Neural cell (in vitro differentiated cells): ENCODE measurements around the gene EXD3. TPM values are rescaled to one million over a fixed set of nuclear protein-coding genes. Genes with fewer than 3 reads are reported as not detected.

Experiments used
- H2AFZ ChIP-seq: fragments of 200-600, 300-800 bp; sonication (generic), shearing (Covaris generic); 2 replicates; pipeline ENCODE4 v1.6.0; 2014; ENCODE audit warnings: low read depth, mild to moderate bottlenecking, antibody characterized with exemption, low read length, moderate library complexity
- H3F3A ChIP-seq: fragments of 200-600 bp; shearing (Covaris generic); 2 replicates; pipeline ENCODE4 v1.6.1; 2016; ENCODE audit warnings: mild to moderate bottlenecking, moderate library complexity, mixed read lengths, antibody characterized with exemption, low read length; ENCODE audit not compliant: insufficient read depth, poor library complexity, severe bottlenecking
- H3K27ac ChIP-seq: fragments of 200-600, 300-800 bp; sonication (generic), shearing (Covaris generic); 2 replicates; pipeline ENCODE4 v1.5.1; 2014; ENCODE audit warnings: mild to moderate bottlenecking, low read length, moderate library complexity
- H3K27me3 ChIP-seq: fragments of 300-800, 200-600 bp; sonication (generic), shearing (Covaris generic); 2 replicates; pipeline ENCODE4 v1.6.0; 2014; ENCODE audit warnings: mild to moderate bottlenecking, low read depth, low read length, moderate library complexity; ENCODE audit not compliant: insufficient read depth
- H3K36me3 ChIP-seq: fragments of 300-800, 200-600 bp; sonication (generic), shearing (Covaris generic); 2 replicates; pipeline ENCODE4 v1.5.1; 2014; ENCODE audit warnings: mild to moderate bottlenecking, antibody characterized with exemption, low read length, moderate library complexity; ENCODE audit not compliant: insufficient read depth
- H3K4me2 ChIP-seq: fragments of 300-800, 200-600 bp; sonication (generic), shearing (Covaris generic); 2 replicates; pipeline ENCODE4 v1.6.0; 2014; ENCODE audit warnings: mild to moderate bottlenecking, low read length
- H3K4me3 ChIP-seq: fragments of 300-800, 200-600 bp; sonication (generic), shearing (Covaris generic); 2 replicates; pipeline ENCODE4 v1.5.1; 2014; ENCODE audit warnings: mild to moderate bottlenecking, low read length, moderate library complexity
- H3K79me2 ChIP-seq: fragments of 200-600 bp; shearing (Covaris generic); replicated peaks from 2 replicates; pipeline ENCODE4 v1.6.0; 2014; ENCODE audit warnings: mild to moderate bottlenecking, low read length, moderate library complexity; ENCODE audit not compliant: insufficient read depth
- H3K9ac ChIP-seq: fragments of 300-800, 200-600 bp; sonication (generic), shearing (Covaris generic); 2 replicates; pipeline ENCODE4 v1.6.1; 2016; ENCODE audit warnings: mild to moderate bottlenecking, low read length, mixed read lengths
- H3K9me2 ChIP-seq: fragments of 200-600 bp; shearing (Covaris generic); 2 replicates; pipeline ENCODE4 v1.6.1; 2016; ENCODE audit warnings: mild to moderate bottlenecking, low read length, mixed read lengths; ENCODE audit not compliant: insufficient read depth
- H3K9me3 ChIP-seq: fragments of 200-600, 300-800 bp; sonication (generic), shearing (Covaris generic); 2 replicates; pipeline ENCODE4 v1.6.1; 2016; ENCODE audit warnings: mild to moderate bottlenecking, mixed run types, low read length, moderate library complexity, mixed read lengths
- H4K20me1 ChIP-seq: fragments of 200-600 bp; shearing (Covaris generic); 2 replicates; pipeline ENCODE4 v1.6.1; 2016; ENCODE audit warnings: mild to moderate bottlenecking, mixed run types; ENCODE audit not compliant: insufficient read depth
- CTCF ChIP-seq: fragments of 450-650 bp; IDR thresholded peaks from 2 replicates; pipeline ENCODE4 v1.5.1; 2014; ENCODE audit warnings: antibody characterized with exemption, mild to moderate bottlenecking, moderate library complexity; ENCODE audit not compliant: poor library complexity, severe bottlenecking
- EP300 ChIP-seq: fragments of 450-650 bp; conservative IDR thresholded peaks from 2 replicates; pipeline ENCODE4 v1.6.1; 2014; ENCODE audit warnings: antibody characterized with exemption, mild to moderate bottlenecking, moderate library complexity; ENCODE audit not compliant: poor library complexity, severe bottlenecking
- EZH2 ChIP-seq: fragments of 200-600, 300-800 bp; shearing (Covaris generic), sonication (generic); IDR thresholded peaks from 2 replicates; pipeline ENCODE4 v1.6.1; 2014; ENCODE audit warnings: antibody characterized with exemption, low read length, borderline replicate concordance, mild to moderate bottlenecking; ENCODE audit not compliant: insufficient read depth, poor library complexity, severe bottlenecking
- MXI1 ChIP-seq: fragments of 450-650 bp; conservative IDR thresholded peaks from 2 replicates; pipeline ENCODE4 v1.6.1; 2014; ENCODE audit warnings: antibody characterized with exemption, mild to moderate bottlenecking; ENCODE audit not compliant: poor library complexity, severe bottlenecking
- POLR2AphosphoS5 ChIP-seq: IDR thresholded peaks from 2 replicates; pipeline ENCODE4 v1.6.1; 2012
- RAD21 ChIP-seq: fragments of 450-650 bp; conservative IDR thresholded peaks from 2 replicates; pipeline ENCODE4 v1.6.1; 2014; ENCODE audit warnings: antibody characterized with exemption, mild to moderate bottlenecking, moderate library complexity
- REST ChIP-seq: IDR thresholded peaks from 2 replicates; pipeline ENCODE4 v1.6.1; 2012; ENCODE audit warnings: borderline replicate concordance
- SMC3 ChIP-seq: fragments of 450-650 bp; conservative IDR thresholded peaks from 2 replicates; pipeline ENCODE4 v1.6.1; 2014; ENCODE audit warnings: antibody characterized with exemption, mild to moderate bottlenecking, moderate library complexity; ENCODE audit not compliant: poor library complexity
- TAF1 ChIP-seq: IDR thresholded peaks from 2 replicates; pipeline ENCODE4 v1.6.1; 2012; ENCODE audit warnings: low read depth
- polyA plus RNA-seq: library from polyadenylated mRNA; depleted of rRNA; stranded (reverse); fragments of >200 nt; gene quantifications from 2 replicates; pipeline ENCODE4 v1.2.3, GENCODE V29; 2014

EXD3 gene
- polyA plus RNA-seq, 1 donor from 2014 or later: 32.9 TPM

- H3K9ac ChIP-seq: no peak overlapping the region
- H3K79me2 ChIP-seq: no peaks in the 10 kb centered on the region
- no peaks in the 10 kb centered on the region for H3F3A ChIP-seq
- no peaks in the 10 kb centered on the region for H4K20me1 ChIP-seq
- H3K27me3 ChIP-seq: no peaks in the 10 kb centered on the region
- H3K9me2 ChIP-seq: no peaks in the 10 kb centered on the region
- TF ChIP-seq REST (no peak), SMC3 (no peak), CTCF (no peak), EP300 (no peak), RAD21 (no peak), TAF1 (no peak), MXI1 (no peak), EZH2 (no peak), POLR2AphosphoS5 (no peak)
- peaks cover 7% of the 10 kb centered on the region for H3K36me3 ChIP-seq
- H3K27ac ChIP-seq: no peak overlapping the region
- H3K9me3 ChIP-seq: no peaks in the 10 kb centered on the region
- H3K4me2 ChIP-seq: no peak overlapping the region
- no peak overlapping the region for H3K4me3 ChIP-seq
- no peak overlapping the region for H2AFZ ChIP-seq
These were observed 147.8 kb downstream of the EXD3 start for GRCh38 chr9:137275203-137275587.

- no peak overlapping the region for H3K4me2 ChIP-seq
- H3K27ac ChIP-seq: no peak overlapping the region
- no peaks in the 10 kb centered on the region for H3K27me3 ChIP-seq
- H3K79me2 ChIP-seq: no peaks in the 10 kb centered on the region
- no peak overlapping the region for H3K9ac ChIP-seq
- no peaks in the 10 kb centered on the region for H4K20me1 ChIP-seq
- no peaks in the 10 kb centered on the region for H3K9me2 ChIP-seq
- peaks cover 7% of the 10 kb centered on the region for H3K36me3 ChIP-seq
- H3K9me3 ChIP-seq: no peaks in the 10 kb centered on the region
- no peaks in the 10 kb centered on the region for H3F3A ChIP-seq
- TF ChIP-seq EP300 (no peak), RAD21 (no peak), EZH2 (no peak), REST (no peak), TAF1 (no peak), MXI1 (no peak), SMC3 (no peak), POLR2AphosphoS5 (no peak), CTCF (no peak)
- no peak overlapping the region for H2AFZ ChIP-seq
- H3K4me3 ChIP-seq: no peak overlapping the region
These were observed 149.2 kb downstream of the EXD3 start for GRCh38 chr9:137273611-137274320.
